Mesendoderm (in vitro differentiated cells): Measurements from ENCODE around the gene AP1M2.

ENCODE experiments used
- DNase-seq: peaks from one replicate; pipeline ENCODE4 v3.0.0; 2013
- H2AK5ac ChIP-seq: 2 replicates; pipeline ENCODE4 v1.6.1; 2013; ENCODE audit warnings: low read length, inconsistent platforms
- H2BK120ac ChIP-seq: 2 replicates; pipeline ENCODE4 v1.6.1; 2013; ENCODE audit warnings: low read depth, mild to moderate bottlenecking, low read length, moderate library complexity, mixed read lengths
- H2BK15ac ChIP-seq: replicated peaks from 2 replicates; pipeline ENCODE4 v1.6.1; 2013; ENCODE audit warnings: low read depth, mild to moderate bottlenecking, moderate library complexity
- H2BK5ac ChIP-seq: 2 replicates; pipeline ENCODE4 v1.6.1; 2013; ENCODE audit warnings: low read length, inconsistent platforms
- H3K18ac ChIP-seq: 2 replicates; pipeline ENCODE4 v1.6.1; 2013; ENCODE audit warnings: mild to moderate bottlenecking, low read length, mixed read lengths
- H3K23ac ChIP-seq: one replicate; pipeline ENCODE4 v1.6.1; 2013; ENCODE audit warnings: low read length
- H3K27ac ChIP-seq: 2 replicates; pipeline ENCODE4 v1.5.1; 2013; ENCODE audit warnings: low read depth, mild to moderate bottlenecking, inconsistent platforms, low read length, moderate library complexity
- H3K27me3 ChIP-seq: 2 replicates; pipeline ENCODE4 v1.6.1; 2013; ENCODE audit warnings: low read length, control low read depth, mild to moderate bottlenecking, inconsistent platforms; ENCODE audit not compliant: insufficient read depth, poor library complexity
- H3K36me3 ChIP-seq: 2 replicates; pipeline ENCODE4 v1.6.1; 2013; ENCODE audit warnings: low read length, inconsistent platforms; ENCODE audit not compliant: control insufficient read depth, insufficient read depth
- H3K4ac ChIP-seq: one replicate; pipeline ENCODE4 v1.6.1; 2013; ENCODE audit warnings: low read depth, mild to moderate bottlenecking, low read length, moderate library complexity
- H3K4me1 ChIP-seq: 2 replicates; pipeline ENCODE4 v1.6.1; 2013; ENCODE audit warnings: low read depth, low read length, inconsistent platforms; ENCODE audit not compliant: control insufficient read depth
- H3K4me2 ChIP-seq: 2 replicates; pipeline ENCODE4 v1.6.1; 2013; ENCODE audit warnings: low read length
- H3K4me3 ChIP-seq: 2 replicates; pipeline ENCODE4 v1.5.1; 2013; ENCODE audit warnings: mild to moderate bottlenecking, low read length
- H3K56ac ChIP-seq: one replicate; pipeline ENCODE4 v1.6.1; 2013; ENCODE audit warnings: low read length
- H3K79me1 ChIP-seq: 2 replicates; pipeline ENCODE4 v1.6.1; 2013; ENCODE audit warnings: low read length, inconsistent platforms
- H3K79me2 ChIP-seq: 2 replicates; pipeline ENCODE4 v1.6.1; 2013; ENCODE audit warnings: mild to moderate bottlenecking, low read length; ENCODE audit not compliant: control insufficient read depth, insufficient read depth
- H3K9ac ChIP-seq: 2 replicates; pipeline ENCODE4 v1.6.1; 2013; ENCODE audit warnings: low read length, inconsistent platforms
- H4K5ac ChIP-seq: one replicate; pipeline ENCODE4 v1.6.1; 2013; ENCODE audit warnings: low read length
- H4K8ac ChIP-seq: one replicate; pipeline ENCODE4 v1.6.1; 2013; ENCODE audit warnings: low read depth, mild to moderate bottlenecking, control low read depth, low read length, moderate library complexity
- WGBS: extraction: QIAGEN DNeasy Blood & Tissue Kit; methylation state at CpG from one replicate; pipeline ENCODE4 v1.1.7; 2013; ENCODE audit warnings: low lambda C conversion rate, missing lambda C conversion rate; ENCODE audit not compliant: insufficient coverage; ENCODE audit errors: extremely low coverage; 5-methylcytosine and 5-hydroxymethylcytosine counted together

AP1M2 gene

GRCh38 chr19:10560154-10560553 lies 27.0 kb downstream of the AP1M2 start:
- H3K4me2 ChIP-seq, result no peak overlapping the region
- no peak overlapping the region for H3K4ac ChIP-seq
- WGBS, result no CpG with 5 or more reads among the region's 7 CpGs
- no peak overlapping the region for H3K56ac ChIP-seq
- no peak overlapping the region for H2BK5ac ChIP-seq
- H2BK120ac ChIP-seq, result no peak overlapping the region
- H3K27me3 ChIP-seq, result no peaks in the 10 kb centered on the region
- no peak overlapping the region for H2BK15ac ChIP-seq
- no peak overlapping the region for H4K8ac ChIP-seq
- no peak overlapping the region for H3K23ac ChIP-seq
- no peak overlapping the region for H3K18ac ChIP-seq
- H3K79me1 ChIP-seq, result peaks cover 3% of the 10 kb centered on the region
- no peak overlapping the region for H3K4me3 ChIP-seq
- H4K5ac ChIP-seq, result no peak overlapping the region
- no peak overlapping the region for H3K27ac ChIP-seq
- H2AK5ac ChIP-seq, result no peak overlapping the region
- H3K9ac ChIP-seq, result no peak overlapping the region
- peaks cover 2% of the 10 kb centered on the region for H3K4me1 ChIP-seq
- H3K36me3 ChIP-seq, result peaks cover 12% of the 10 kb centered on the region
- no peaks in the 10 kb centered on the region for H3K79me2 ChIP-seq
- DNase-seq, result no peak

GRCh38 chr19:10557603-10558197 lies 29.4 kb downstream of the AP1M2 start:
- Histone ChIP-seq H3K56ac (no peak overlapping the region), H3K79me1 (peaks cover 3% of the 10 kb centered on the region), H3K79me2 (no peaks in the 10 kb centered on the region), H4K5ac (no peak overlapping the region), H3K4me3 (no peak overlapping the region), H2BK15ac (no peak overlapping the region), H2BK120ac (no peak overlapping the region), H3K4me1 (no peaks in the 10 kb centered on the region), H2AK5ac (no peak overlapping the region), H3K23ac (no peak overlapping the region), H3K27me3 (no peaks in the 10 kb centered on the region), H3K4ac (no peak overlapping the region), H3K4me2 (no peak overlapping the region), H3K27ac (no peak overlapping the region), H3K18ac (no peak overlapping the region), H2BK5ac (no peak overlapping the region), H3K36me3 (peaks cover 15% of the 10 kb centered on the region), H3K9ac (no peak overlapping the region), H4K8ac (no peak overlapping the region)
- WGBS, result no CpG with 5 or more reads among the region's 33 CpGs
- DNase-seq, result no peak

GRCh38 chr19:10555610-10555973 lies 31.5 kb downstream of the AP1M2 start:
- Histone ChIP-seq H3K9ac (no peak overlapping the region), H3K56ac (no peak overlapping the region), H3K4me1 (no peaks in the 10 kb centered on the region), H3K23ac (no peak overlapping the region), H2BK5ac (no peak overlapping the region), H2AK5ac (no peak overlapping the region), H3K79me2 (no peaks in the 10 kb centered on the region), H2BK120ac (no peak overlapping the region), H3K18ac (no peak overlapping the region), H4K8ac (no peak overlapping the region), H3K36me3 (peaks cover 17% of the 10 kb centered on the region), H3K4ac (no peak overlapping the region), H3K4me2 (no peak overlapping the region), H4K5ac (no peak overlapping the region), H3K27me3 (no peaks in the 10 kb centered on the region), H2BK15ac (no peak overlapping the region), H3K79me1 (no peaks in the 10 kb centered on the region), H3K27ac (no peak overlapping the region), H3K4me3 (no peak overlapping the region)
- no peak for DNase-seq
- WGBS, result no CpG with 5 or more reads among the region's 7 CpGs

GRCh38 chr19:10554760-10555609 lies 32.1 kb downstream of the AP1M2 start:
- Histone ChIP-seq H3K27ac (no peak overlapping the region), H3K79me2 (no peaks in the 10 kb centered on the region), H3K56ac (no peak overlapping the region), H2BK15ac (no peak overlapping the region), H3K4me2 (no peak overlapping the region), H3K4ac (no peak overlapping the region), H4K5ac (no peak overlapping the region), H3K4me3 (no peak overlapping the region), H3K36me3 (peaks cover 13% of the 10 kb centered on the region), H4K8ac (no peak overlapping the region), H3K18ac (no peak overlapping the region), H2BK120ac (no peak overlapping the region), H3K27me3 (no peaks in the 10 kb centered on the region), H3K4me1 (no peaks in the 10 kb centered on the region), H2AK5ac (no peak overlapping the region), H3K9ac (no peak overlapping the region), H3K23ac (no peak overlapping the region), H2BK5ac (no peak overlapping the region), H3K79me1 (no peaks in the 10 kb centered on the region)
- no peak for DNase-seq
- WGBS, result no CpG with 5 or more reads among the region's 30 CpGs

GRCh38 chr19:10553943-10554381 lies 33.1 kb downstream of the AP1M2 start:
- Histone ChIP-seq H3K18ac (no peak overlapping the region), H3K4me1 (no peaks in the 10 kb centered on the region), H3K4me2 (no peak overlapping the region), H3K4ac (no peak overlapping the region), H3K27ac (no peak overlapping the region), H3K4me3 (no peak overlapping the region), H3K9ac (no peak overlapping the region), H3K27me3 (no peaks in the 10 kb centered on the region), H3K79me1 (no peaks in the 10 kb centered on the region), H3K36me3 (peaks cover 8% of the 10 kb centered on the region), H3K23ac (no peak overlapping the region), H3K79me2 (no peaks in the 10 kb centered on the region), H2BK5ac (no peak overlapping the region), H3K56ac (no peak overlapping the region), H2AK5ac (no peak overlapping the region), H2BK15ac (no peak overlapping the region), H4K5ac (no peak overlapping the region), H2BK120ac (no peak overlapping the region), H4K8ac (no peak overlapping the region)
- no CpG with 5 or more reads among the region's 12 CpGs for WGBS
- DNase-seq, result no peak
